ENCODE measurements around the gene OPN3. TPM values are rescaled to one million over a fixed set of nuclear protein-coding genes. Genes with fewer than 3 reads are reported as not detected.

The OPN3 gene
- total RNA-seq, 4 donors from 2014 or later, result 9.5 to 48.1 (median 14.0) TPM

DNA sequence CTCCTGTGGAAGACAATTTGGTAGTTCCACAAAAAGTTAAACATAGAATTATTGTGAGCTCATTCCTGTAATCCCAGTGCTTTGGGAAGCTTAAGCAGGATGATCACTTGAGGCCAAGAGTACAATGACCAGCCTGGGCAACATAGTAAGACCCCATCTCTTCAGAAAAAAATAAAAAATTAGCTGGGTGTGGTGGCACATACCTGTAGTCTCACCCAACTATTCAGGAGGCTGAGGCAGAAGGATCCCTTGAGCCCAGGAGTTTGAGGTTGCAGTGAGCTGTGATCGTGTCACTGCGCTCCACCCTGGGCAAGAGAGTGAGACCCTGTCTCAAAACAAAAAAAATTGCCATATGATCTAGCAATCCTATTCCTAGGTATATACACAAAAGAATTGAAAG, 4.1 kb upstream of the OPN3 start:
- TF ChIP-seq, protein P1, sequence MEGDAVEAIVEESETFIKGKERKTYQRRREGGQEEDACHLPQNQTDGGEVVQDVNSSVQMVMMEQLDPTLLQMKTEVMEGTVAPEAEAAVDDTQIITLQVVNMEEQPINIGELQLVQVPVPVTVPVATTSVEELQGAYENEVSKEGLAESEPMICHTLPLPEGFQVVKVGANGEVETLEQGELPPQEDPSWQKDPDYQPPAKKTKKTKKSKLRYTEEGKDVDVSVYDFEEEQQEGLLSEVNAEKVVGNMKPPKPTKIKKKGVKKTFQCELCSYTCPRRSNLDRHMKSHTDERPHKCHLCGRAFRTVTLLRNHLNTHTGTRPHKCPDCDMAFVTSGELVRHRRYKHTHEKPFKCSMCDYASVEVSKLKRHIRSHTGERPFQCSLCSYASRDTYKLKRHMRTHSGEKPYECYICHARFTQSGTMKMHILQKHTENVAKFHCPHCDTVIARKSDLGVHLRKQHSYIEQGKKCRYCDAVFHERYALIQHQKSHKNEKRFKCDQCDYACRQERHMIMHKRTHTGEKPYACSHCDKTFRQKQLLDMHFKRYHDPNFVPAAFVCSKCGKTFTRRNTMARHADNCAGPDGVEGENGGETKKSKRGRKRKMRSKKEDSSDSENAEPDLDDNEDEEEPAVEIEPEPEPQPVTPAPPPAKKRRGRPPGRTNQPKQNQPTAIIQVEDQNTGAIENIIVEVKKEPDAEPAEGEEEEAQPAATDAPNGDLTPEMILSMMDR (IDR thresholded peaks at IDR 0.05; ENCODE audit: low read depth), result no peak

- TF ChIP-seq, protein P1 (IDR thresholded peaks at IDR 0.05; ENCODE audit: low read depth), result no peak
These were observed 2.4 kb upstream of the OPN3 start for GRCh38 chr1:241642593-241642944.

GRCh38 chr1:241641773-241642592, 1.8 kb upstream of the OPN3 start:
- TF ChIP-seq, protein P1 (IDR thresholded peaks at IDR 0.05; ENCODE audit: low read depth), result no peak

GRCh38 chr1:241640867-241641622, 876 bp upstream of the OPN3 start:
- TF ChIP-seq, protein P1 (IDR thresholded peaks at IDR 0.05; ENCODE audit: low read depth), result no peak

GRCh38 chr1:241639623-241640148, 483 bp downstream of the OPN3 start:
- TF ChIP-seq, protein P1 (IDR thresholded peaks at IDR 0.05; ENCODE audit: low read depth), result no peak

- TF ChIP-seq, protein P1 (IDR thresholded peaks at IDR 0.05; ENCODE audit: low read depth), result no peak
These were observed 1.1 kb downstream of the OPN3 start for GRCh38 chr1:241638909-241639622.

Measured in subcutaneous adipose tissue (tissue), 4 donors.